RWPE2 (cell line): ENCODE data around the gene ZBTB37.

Source experiments
- ATAC-seq: fragments of 200-7000 bp; cut with Tn5 transposase; 3 replicates; pipeline ENCODE4 v1.9.1; 2021; ENCODE audit warnings: low read depth
- DNase-seq: peaks from one replicate; pipeline ENCODE4 v3.0.0-alpha.2; 2020; ENCODE audit warnings: low spot score
- H3K27ac ChIP-seq: fragments of 450-650 bp; 2 replicates; pipeline ENCODE4 v1.5.1; 2017; ENCODE audit warnings: mild to moderate bottlenecking; ENCODE audit not compliant: poor library complexity, severe bottlenecking
- H3K27me3 ChIP-seq: fragments of 250-450 bp; sonication (Bioruptor Pico); 2 replicates; pipeline ENCODE4 v1.5.1; 2021; ENCODE audit warnings: mild to moderate bottlenecking, moderate library complexity; ENCODE audit not compliant: insufficient read depth, poor library complexity, severe bottlenecking
- H3K36me3 ChIP-seq: fragments of 250-450 bp; sonication (Bioruptor Pico); 2 replicates; pipeline ENCODE4 v1.5.1; 2020; ENCODE audit warnings: low read depth, mild to moderate bottlenecking, moderate library complexity
- H3K4me1 ChIP-seq: fragments of 250-450 bp; sonication (Bioruptor Pico); 2 replicates; pipeline ENCODE4 v1.5.1; 2021; ENCODE audit warnings: mild to moderate bottlenecking, moderate library complexity; ENCODE audit not compliant: insufficient read depth, poor library complexity, severe bottlenecking
- H3K4me3 ChIP-seq: fragments of 250-450 bp; sonication (Bioruptor Pico); 2 replicates; pipeline ENCODE4 v1.5.1; 2021; ENCODE audit warnings: mild to moderate bottlenecking, moderate library complexity; ENCODE audit not compliant: severe bottlenecking
- H3K9me3 ChIP-seq: fragments of 250-450 bp; sonication (Bioruptor Pico); 2 replicates; pipeline ENCODE4 v1.5.1; 2021; ENCODE audit warnings: mild to moderate bottlenecking, moderate library complexity; ENCODE audit not compliant: severe bottlenecking
- TF ChIP-seq, protein P1 (sequence below): fragments of 450-650 bp; IDR thresholded peaks from one replicate; pipeline ENCODE4 v1.5.1; 2017; ENCODE audit warnings: mild to moderate bottlenecking, moderate library complexity; ENCODE audit not compliant: poor library complexity, severe bottlenecking

The ZBTB37 gene

GRCh38 chr1:173916667-173917066 is 48.5 kb downstream of the ZBTB37 start:
- no peak for ATAC-seq
- Histone ChIP-seq H3K27ac (no peak overlapping the region), H3K36me3 (no peaks in the 10 kb centered on the region), H3K4me3 (no peak overlapping the region), H3K9me3 (no peaks in the 10 kb centered on the region), H3K27me3 (no peaks in the 10 kb centered on the region), H3K4me1 (no peaks in the 10 kb centered on the region)
- TF ChIP-seq, protein P1, sequence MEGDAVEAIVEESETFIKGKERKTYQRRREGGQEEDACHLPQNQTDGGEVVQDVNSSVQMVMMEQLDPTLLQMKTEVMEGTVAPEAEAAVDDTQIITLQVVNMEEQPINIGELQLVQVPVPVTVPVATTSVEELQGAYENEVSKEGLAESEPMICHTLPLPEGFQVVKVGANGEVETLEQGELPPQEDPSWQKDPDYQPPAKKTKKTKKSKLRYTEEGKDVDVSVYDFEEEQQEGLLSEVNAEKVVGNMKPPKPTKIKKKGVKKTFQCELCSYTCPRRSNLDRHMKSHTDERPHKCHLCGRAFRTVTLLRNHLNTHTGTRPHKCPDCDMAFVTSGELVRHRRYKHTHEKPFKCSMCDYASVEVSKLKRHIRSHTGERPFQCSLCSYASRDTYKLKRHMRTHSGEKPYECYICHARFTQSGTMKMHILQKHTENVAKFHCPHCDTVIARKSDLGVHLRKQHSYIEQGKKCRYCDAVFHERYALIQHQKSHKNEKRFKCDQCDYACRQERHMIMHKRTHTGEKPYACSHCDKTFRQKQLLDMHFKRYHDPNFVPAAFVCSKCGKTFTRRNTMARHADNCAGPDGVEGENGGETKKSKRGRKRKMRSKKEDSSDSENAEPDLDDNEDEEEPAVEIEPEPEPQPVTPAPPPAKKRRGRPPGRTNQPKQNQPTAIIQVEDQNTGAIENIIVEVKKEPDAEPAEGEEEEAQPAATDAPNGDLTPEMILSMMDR = no peak
- no peak for DNase-seq

- Histone ChIP-seq H3K36me3 (no peaks in the 10 kb centered on the region), H3K4me3 (no peak within 1 kb of the TSS), H3K27me3 (no peaks in the 10 kb centered on the region), H3K9me3 (no peaks in the 10 kb centered on the region), H3K27ac (no peak within 1 kb of the TSS), H3K4me1 (no peaks in the 10 kb centered on the region)
- ATAC-seq (no peak), DNase-seq (no peak)
- TF ChIP-seq, protein P1 = no peak
These were observed 49.0 kb downstream of the ZBTB37 start, which contains the start of gene SERPINC1 for GRCh38 chr1:173917149-173917548. Gene SERPINC1, minus strand, starts transcription at chr1:173917327. Its CDS starts 68 bp downstream, at chr1:173917259.

DNA sequence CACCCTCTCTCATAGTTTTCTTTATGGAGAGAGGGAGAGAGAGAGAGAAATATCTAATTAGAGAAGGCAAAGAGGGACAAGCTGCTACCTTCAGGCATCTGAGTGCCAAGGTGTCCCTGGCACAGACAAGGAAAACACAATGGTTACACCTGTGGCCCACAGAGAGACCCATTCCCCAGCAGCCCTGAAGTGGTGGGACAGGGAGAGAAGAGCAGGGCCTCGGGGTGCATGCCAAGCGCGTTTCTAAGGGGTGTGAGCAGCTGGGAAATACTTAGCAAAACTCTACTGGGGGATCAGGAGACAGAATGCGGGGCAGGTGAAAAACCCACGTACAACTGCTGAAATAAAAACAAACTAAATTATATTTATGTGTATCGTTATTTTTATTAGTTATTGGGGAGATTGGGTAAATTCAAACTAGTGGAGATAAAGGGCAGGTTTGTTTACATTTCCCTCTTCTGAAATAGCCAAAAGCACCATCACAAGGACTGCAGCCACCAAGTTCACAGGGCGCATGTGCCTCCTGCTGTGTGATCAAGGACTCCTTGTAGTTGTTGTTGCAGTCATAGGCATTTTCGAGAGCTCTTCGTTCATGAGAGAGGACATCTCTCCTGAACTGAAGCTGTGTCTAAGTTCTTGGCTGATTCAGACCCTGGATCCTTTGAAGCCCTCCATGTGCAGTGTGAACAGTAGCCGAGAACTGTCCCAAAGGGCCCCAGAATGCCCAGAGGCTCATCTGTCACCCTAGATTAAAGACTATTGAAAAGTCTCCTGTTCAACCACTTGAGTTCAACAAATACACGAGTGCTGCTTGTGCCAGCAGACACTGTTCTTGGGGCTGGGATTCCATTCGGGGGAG is 49.7 kb downstream of the ZBTB37 start:
- Histone ChIP-seq H3K9me3 (no peaks in the 10 kb centered on the region), H3K4me1 (no peaks in the 10 kb centered on the region), H3K27me3 (no peaks in the 10 kb centered on the region), H3K36me3 (no peaks in the 10 kb centered on the region), H3K4me3 (no peak overlapping the region), H3K27ac (no peak overlapping the region)
- DNase-seq = no peak
- ATAC-seq = no peak
- TF ChIP-seq, protein P1 = no peak

- ATAC-seq = no peak
- H3K4me3 ChIP-seq = no peak overlapping the region
- H3K9me3 ChIP-seq = no peaks in the 10 kb centered on the region
- DNase-seq = no peak
- TF ChIP-seq, protein P1 = no peak
- H3K36me3 ChIP-seq = no peaks in the 10 kb centered on the region
- no peak overlapping the region for H3K27ac ChIP-seq
- no peaks in the 10 kb centered on the region for H3K4me1 ChIP-seq
- no peaks in the 10 kb centered on the region for H3K27me3 ChIP-seq
These were observed 52.7 kb downstream of the ZBTB37 start for GRCh38 chr1:173920861-173921260.
